ENCODE data around the gene HSD11B2. TPM values are rescaled to one million over a fixed set of nuclear protein-coding genes. Genes with fewer than 3 reads are reported as not detected.

The HSD11B2 gene
- total RNA-seq, 1 experiment from 2014 or later: 33.5 TPM

DNA sequence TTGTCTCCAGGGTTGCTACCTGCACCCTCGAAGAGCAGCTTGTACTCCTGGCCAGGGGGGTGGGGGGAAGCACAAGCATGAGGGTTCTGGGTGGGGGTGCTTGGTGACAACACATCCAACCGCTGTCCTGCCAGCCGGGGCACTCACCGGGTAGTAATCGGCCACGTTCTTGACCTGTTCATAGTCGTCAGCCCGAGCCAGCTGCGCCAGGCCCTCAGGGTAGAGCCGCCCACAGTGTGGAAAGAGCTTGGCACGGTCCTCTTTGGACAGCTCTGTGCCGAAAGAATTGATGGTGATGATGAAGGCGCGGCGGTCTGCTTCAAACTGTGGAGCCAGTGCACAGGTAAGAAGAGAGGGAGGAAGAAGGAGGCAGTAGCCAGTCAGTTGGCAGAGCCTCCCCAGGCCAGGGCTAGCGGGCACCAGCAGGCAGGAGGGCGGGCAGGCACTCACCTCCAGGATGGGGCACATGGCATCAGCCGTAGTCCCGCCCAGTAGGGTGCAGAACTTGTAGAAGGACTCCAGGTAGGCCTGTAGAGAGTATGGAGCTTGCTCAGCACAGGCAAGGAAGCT lies 8.0 kb downstream of the HSD11B2 start:
- TF ChIP-seq, protein P1, sequence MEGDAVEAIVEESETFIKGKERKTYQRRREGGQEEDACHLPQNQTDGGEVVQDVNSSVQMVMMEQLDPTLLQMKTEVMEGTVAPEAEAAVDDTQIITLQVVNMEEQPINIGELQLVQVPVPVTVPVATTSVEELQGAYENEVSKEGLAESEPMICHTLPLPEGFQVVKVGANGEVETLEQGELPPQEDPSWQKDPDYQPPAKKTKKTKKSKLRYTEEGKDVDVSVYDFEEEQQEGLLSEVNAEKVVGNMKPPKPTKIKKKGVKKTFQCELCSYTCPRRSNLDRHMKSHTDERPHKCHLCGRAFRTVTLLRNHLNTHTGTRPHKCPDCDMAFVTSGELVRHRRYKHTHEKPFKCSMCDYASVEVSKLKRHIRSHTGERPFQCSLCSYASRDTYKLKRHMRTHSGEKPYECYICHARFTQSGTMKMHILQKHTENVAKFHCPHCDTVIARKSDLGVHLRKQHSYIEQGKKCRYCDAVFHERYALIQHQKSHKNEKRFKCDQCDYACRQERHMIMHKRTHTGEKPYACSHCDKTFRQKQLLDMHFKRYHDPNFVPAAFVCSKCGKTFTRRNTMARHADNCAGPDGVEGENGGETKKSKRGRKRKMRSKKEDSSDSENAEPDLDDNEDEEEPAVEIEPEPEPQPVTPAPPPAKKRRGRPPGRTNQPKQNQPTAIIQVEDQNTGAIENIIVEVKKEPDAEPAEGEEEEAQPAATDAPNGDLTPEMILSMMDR (conservative IDR thresholded peaks at IDR 0.05): no peak
- Mint-ChIP-seq H3K36me3 (ENCODE audit: insufficient read depth in 1 of 3, low read depth in 3 of 3) (peaks cover 10 to 31% (median 22%) of the 10 kb centered on the region in 3 experiments), H3K4me1 (peaks cover 11 to 12% of the 10 kb centered on the region in 2 experiments), H3K4me3 (no peak overlapping the region; a peak in 1 of 5 replicates), H3K27me3 (ENCODE audit: low read depth) (no peaks in the 10 kb centered on the region; the same call in 1 of the 2 replicates), H3K27ac (0 out of 7 replicates have a peak overlapping the region, but pooled peaks of 1 of the 3 experiments have one; percentile 19), H3K9me3 (no peaks in the 10 kb centered on the region)
- H3K9ac ChIP-seq (ENCODE audit: extremely low read depth, insufficient read length, low read length): no peak overlapping the region
- H3K23me2 ChIP-seq (ENCODE audit: insufficient read length, low read depth, low read length, poor library complexity, severe bottlenecking): no peaks in the 10 kb centered on the region
- no peaks in the 10 kb centered on the region for H3K9me3 ChIP-seq (ENCODE audit: control insufficient read depth, low read depth, low read length)
- no peak overlapping the region for H2BK120ac ChIP-seq (ENCODE audit: low read depth, low read length, poor library complexity, severe bottlenecking)
- H3K79me2 ChIP-seq (ENCODE audit: insufficient read depth, low read length): no peaks in the 10 kb centered on the region; the same call in 1 of the 2 replicates
- no peak overlapping the region for H4K91ac ChIP-seq (ENCODE audit: insufficient read length, low read depth, low read length)
- no peak overlapping the region for H3K23ac ChIP-seq (ENCODE audit: insufficient read length, low read depth, low read length)
- no peak overlapping the region for H2AFZ ChIP-seq (ENCODE audit: low read length)
- no peak overlapping the region for H4K5ac ChIP-seq (ENCODE audit: insufficient read length, low read depth, low read length)
- H2BK20ac ChIP-seq (ENCODE audit: low read depth, low read length, poor library complexity, severe bottlenecking): no peak overlapping the region
- no peak overlapping the region for H4K8ac ChIP-seq (replicated peaks; ENCODE audit: insufficient read length, low read depth, low read length)
- no peak overlapping the region for H2AK5ac ChIP-seq (ENCODE audit: insufficient read length, low read length)
- DNase-seq: no peak
- H3K18ac ChIP-seq (ENCODE audit: insufficient read length, low read depth, low read length): no peak overlapping the region
- H3K27ac ChIP-seq (ENCODE audit: insufficient read length, low read depth, low read length): no peak overlapping the region
- no peak overlapping the region for H3T11ph ChIP-seq (ENCODE audit: low read length)
- no peak overlapping the region for H3K4ac ChIP-seq (ENCODE audit: low read depth, low read length)
- no peaks in the 10 kb centered on the region for H3K4me1 ChIP-seq (ENCODE audit: insufficient read depth, low read length)
- H2BK12ac ChIP-seq (ENCODE audit: insufficient read length, low read depth, low read length): no peak overlapping the region
- no peak overlapping the region for H3K56ac ChIP-seq (ENCODE audit: insufficient read length, low read depth, low read length)
- H3K4me2 ChIP-seq (ENCODE audit: insufficient read depth, insufficient read length, low read length): no peak overlapping the region
- H2BK15ac ChIP-seq (ENCODE audit: low read depth, low read length): no peak overlapping the region
- no peaks in the 10 kb centered on the region for H3K79me1 ChIP-seq (ENCODE audit: insufficient read depth, low read depth, low read length, poor library complexity, severe bottlenecking)
- no peak overlapping the region for H3K14ac ChIP-seq (ENCODE audit: insufficient read depth, low read length)
- no CpG with 5 or more reads among the region's 19 CpGs for WGBS (ENCODE audit: extremely low coverage, insufficient read length, low lambda C conversion rate)
- no peak overlapping the region for H2BK5ac ChIP-seq (ENCODE audit: insufficient read length, low read length)
- no peaks in the 10 kb centered on the region for H4K20me1 ChIP-seq (ENCODE audit: control insufficient read depth, insufficient read depth, insufficient read length)
- H3K27me3 ChIP-seq (ENCODE audit: insufficient read depth, low read length): no peaks in the 10 kb centered on the region

All from H9 (cell line).